ENCODE data around the gene INSYN2B.
"Not testable (repeated sequence)": the region's sequence is repeated elsewhere in the genome, so short reads cannot be mapped to it uniquely, and the experiment has no call there.

DNA sequence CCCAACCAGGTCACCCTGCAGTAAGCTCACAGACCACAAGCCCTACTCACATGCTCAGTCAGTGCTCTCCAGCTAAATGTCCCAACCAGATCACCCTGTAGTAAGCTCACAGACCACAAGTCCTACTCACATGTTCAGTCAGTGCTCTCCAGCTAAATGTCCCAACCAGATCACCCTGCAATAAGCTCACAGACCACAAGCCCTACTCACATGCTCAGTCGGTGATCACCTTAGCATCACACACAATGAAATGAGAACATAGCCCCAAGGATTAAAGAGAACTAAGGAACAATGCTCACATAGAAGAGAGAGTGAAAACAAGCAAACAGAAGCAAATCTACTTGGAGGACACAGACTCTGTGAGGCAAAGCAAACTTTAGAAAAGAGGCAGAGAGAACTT, 145.8 kb downstream of the INSYN2B start:
- not testable (repeated sequence) for TF ChIP-seq ASH2L (IDR thresholded peaks at IDR 0.05; ENCODE audit: low read length); JUND (IDR thresholded peaks at IDR 0.05; ENCODE audit: low read length); TAF1 (IDR thresholded peaks at IDR 0.05; ENCODE audit: low read depth, low read length); RBBP5 (IDR thresholded peaks at IDR 0.05; ENCODE audit: borderline replicate concordance, low read depth, low read length); EZH2 (IDR thresholded peaks at IDR 0.05; ENCODE audit: low read depth, low read length, severe bottlenecking); ZNF274 (IDR thresholded peaks at IDR 0.05; ENCODE audit: borderline replicate concordance, extremely low read depth, low read length); ATF3 (IDR thresholded peaks at IDR 0.05; ENCODE audit: insufficient read depth, low read depth, low read length); BRCA1 (IDR thresholded peaks at IDR 0.05; ENCODE audit: low read depth, low read length); USF2 (IDR thresholded peaks at IDR 0.05; ENCODE audit: low read length); HDAC2 (IDR thresholded peaks at IDR 0.05; ENCODE audit: borderline replicate concordance in 1 of 2, low read depth in 2 of 2, low read length in 2 of 2)
- TF ChIP-seq, protein P1, sequence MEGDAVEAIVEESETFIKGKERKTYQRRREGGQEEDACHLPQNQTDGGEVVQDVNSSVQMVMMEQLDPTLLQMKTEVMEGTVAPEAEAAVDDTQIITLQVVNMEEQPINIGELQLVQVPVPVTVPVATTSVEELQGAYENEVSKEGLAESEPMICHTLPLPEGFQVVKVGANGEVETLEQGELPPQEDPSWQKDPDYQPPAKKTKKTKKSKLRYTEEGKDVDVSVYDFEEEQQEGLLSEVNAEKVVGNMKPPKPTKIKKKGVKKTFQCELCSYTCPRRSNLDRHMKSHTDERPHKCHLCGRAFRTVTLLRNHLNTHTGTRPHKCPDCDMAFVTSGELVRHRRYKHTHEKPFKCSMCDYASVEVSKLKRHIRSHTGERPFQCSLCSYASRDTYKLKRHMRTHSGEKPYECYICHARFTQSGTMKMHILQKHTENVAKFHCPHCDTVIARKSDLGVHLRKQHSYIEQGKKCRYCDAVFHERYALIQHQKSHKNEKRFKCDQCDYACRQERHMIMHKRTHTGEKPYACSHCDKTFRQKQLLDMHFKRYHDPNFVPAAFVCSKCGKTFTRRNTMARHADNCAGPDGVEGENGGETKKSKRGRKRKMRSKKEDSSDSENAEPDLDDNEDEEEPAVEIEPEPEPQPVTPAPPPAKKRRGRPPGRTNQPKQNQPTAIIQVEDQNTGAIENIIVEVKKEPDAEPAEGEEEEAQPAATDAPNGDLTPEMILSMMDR (IDR thresholded peaks at IDR 0.05; ENCODE audit: control extremely low read depth in 1 of 3, insufficient read depth in 1 of 3, low read depth in 1 of 3, low read length in 3 of 3) = not testable (repeated sequence)
